Vagina (tissue), 2 donors: ENCODE measurements around the gene C3.

Experiments used
- CTCF ChIP-seq, 3 experiments: fragments of 450-650 bp in 2 of 3; fragments of 200-600 bp in 1 of 3; sonication (generic) in 1 of 3; IDR thresholded peaks; one replicate each; pipeline ENCODE4 v1.5.1; 2017 to 2019; ENCODE audit warnings: antibody characterized with exemption in 3 of 3, mild to moderate bottlenecking in 2 of 3, moderate library complexity in 2 of 3
- POLR2A ChIP-seq, 2 donors: fragments of 450-650 bp; IDR thresholded peaks; one replicate each; pipeline ENCODE4 v1.6.1; 2017; ENCODE audit warnings: antibody characterized with exemption in 2 of 2, mild to moderate bottlenecking in 2 of 2, moderate library complexity in 2 of 2
- POLR2AphosphoS5 ChIP-seq, 2 donors: sonication (generic); formaldehyde crosslinking; IDR thresholded peaks; one replicate each; pipeline ENCODE4 v1.9.0; 2017; ENCODE audit warnings: antibody characterized with exemption in 2 of 2, mild to moderate bottlenecking in 2 of 2, low read depth in 1 of 2; ENCODE audit not compliant: insufficient read depth in 1 of 2

- no peak for TF ChIP-seq CTCF (IDR thresholded peaks at IDR 0.05)
- no peak for TF ChIP-seq POLR2A (IDR thresholded peaks at IDR 0.05)
- no peak for TF ChIP-seq POLR2AphosphoS5 (IDR thresholded peaks at IDR 0.05; ENCODE audit: insufficient read depth in 1 of 2, low read depth in 1 of 2)
These were observed 35.0 kb downstream of the C3 start for GRCh38 chr19:6685482-6685881.
